T1000 (cell line): Measurements from ENCODE around the gene UTS2.

ENCODE experiments used
- DNase-seq: peaks from one replicate; lab custom pipeline; 2025; ENCODE audit warnings: mixed read lengths; lab: John Stamatoyannopoulos, UW

UTS2 gene, protein sequence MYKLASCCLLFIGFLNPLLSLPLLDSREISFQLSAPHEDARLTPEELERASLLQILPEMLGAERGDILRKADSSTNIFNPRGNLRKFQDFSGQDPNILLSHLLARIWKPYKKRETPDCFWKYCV

DNA sequence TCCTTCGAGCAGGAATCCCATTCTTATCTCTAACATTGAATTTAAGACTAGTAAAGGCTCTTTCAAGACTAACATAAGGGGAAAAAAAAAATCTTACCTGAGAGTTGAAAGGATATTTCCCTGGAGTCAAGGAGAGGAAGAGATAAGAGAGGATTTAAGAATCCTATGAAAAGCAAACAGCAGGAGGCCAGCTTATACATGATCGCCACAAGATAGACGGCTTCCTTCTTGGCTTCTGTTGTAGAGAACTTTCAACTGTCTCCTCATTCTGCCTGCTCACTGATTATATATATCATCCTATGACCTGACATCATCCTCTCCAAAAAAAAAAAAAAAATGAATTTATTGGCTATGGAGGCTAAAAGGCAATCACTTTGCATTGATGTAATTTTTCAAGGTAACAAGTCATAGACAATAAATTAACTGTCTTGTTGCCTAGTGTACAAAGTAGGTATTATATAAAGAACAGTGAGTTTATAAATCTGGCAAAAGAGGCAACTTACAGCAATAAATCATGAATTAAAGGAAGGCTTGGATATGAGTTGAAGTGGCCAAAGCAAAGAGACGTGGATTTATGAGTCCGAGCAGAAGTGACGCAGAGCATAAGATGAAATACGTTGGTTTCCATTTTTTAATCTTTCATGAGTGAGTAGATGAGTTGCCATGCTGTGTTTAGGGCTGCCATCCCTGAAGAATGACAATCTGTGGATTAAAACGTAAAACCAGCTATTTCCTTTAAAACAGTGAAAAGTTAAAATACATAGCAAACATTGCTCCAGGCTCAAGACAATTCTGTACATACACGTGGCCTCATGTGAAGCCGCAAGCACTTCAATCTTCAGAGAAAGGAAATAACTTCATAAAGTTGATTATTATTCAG, at the start of gene UTS2:
Gene UTS2 (minus strand): TSS at position 262 of the 880 bp plus-strand sequence. CDS start 62 bp downstream, at position 200.
- no peak for DNase-seq

- no peak for DNase-seq
Observed at GRCh38 chr1:7899741-7900140, 46.9 kb upstream of the UTS2 start.

DNA sequence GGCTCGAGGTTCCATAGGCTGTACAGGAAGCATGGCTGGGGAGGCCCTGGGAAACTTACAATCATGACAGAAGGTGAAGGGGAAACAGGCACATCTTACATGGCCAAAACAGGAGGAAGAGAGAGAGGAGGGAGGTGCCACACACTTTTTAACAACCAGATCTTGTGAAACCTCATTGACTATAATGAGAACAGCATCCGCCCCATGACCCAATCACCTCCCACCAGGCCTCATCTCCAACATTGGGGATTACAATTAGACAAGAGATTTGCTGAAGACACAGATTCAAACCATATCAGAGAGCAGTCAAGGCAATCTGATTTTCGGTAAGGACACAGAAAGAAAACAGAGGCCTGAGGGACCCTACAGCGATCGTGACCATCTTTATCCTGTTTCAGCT, 46.1 kb upstream of the UTS2 start:
- no peak for DNase-seq

- DNase-seq, result no peak
Observed at GRCh38 chr1:7896994-7897393, 44.1 kb upstream of the UTS2 start.

GRCh38 chr1:7893529-7894180, 40.8 kb upstream of the UTS2 start:
- peak; percentile 77 for DNase-seq

GRCh38 chr1:7891804-7892203, 38.9 kb upstream of the UTS2 start:
- no peak for DNase-seq

DNA sequence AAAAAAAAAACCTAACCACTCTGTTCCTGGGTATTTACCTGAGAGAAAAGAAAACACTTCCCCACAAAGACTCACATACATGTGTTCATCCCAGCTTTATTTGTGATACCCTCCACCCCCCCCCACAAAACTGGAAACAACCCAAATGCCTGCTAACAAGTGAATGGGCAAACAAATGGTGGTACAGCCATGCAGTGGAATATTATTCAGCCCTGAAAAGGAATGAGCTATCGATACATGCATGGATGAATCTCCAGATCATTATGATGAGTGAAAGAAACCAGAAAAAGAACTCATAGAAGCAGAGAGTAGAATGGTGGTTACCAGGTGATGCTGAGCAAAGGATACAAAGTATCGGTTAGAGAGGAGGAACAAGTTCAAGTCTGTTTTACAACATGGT, 38.0 kb upstream of the UTS2 start:
- DNase-seq, result no peak

DNA sequence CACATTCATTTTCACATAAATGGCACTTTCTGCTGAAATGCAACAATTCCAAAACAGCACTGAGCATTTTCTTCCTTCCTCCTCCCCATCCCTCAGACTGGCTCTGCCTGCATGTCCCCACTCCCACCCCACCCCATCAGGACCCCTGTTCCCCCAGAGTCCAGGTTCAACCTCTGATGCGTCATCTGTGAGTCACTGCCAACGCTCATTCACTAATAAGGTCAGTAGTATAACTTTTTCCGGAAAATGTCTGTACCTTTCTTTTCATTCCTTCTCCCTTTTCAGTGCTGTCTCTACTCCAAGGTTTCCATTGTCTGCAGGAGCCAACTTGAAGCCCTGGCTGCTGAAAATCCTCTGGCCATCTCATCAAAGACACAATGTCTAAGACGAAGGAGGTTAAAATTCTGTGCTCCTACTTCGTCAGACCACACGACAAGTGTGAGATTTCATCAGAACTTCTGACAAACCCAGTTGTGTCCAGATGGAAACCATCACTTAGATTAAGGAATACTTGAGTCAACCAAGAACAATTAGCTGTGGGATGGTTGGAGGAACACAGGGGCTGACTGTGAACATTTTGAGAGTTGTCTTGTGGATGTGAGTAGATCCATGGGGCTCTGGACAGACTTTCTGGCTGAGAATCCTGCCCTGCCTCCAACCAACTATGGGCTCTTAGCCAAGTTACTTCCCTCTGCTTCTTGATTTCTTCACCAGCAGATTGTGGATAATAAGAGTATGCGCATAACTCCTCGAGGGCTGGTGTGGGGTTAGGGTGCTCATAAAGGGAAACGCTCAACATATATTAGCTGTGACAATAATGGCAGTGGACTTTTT, 35.6 kb upstream of the UTS2 start:
- no peak for DNase-seq

DNA sequence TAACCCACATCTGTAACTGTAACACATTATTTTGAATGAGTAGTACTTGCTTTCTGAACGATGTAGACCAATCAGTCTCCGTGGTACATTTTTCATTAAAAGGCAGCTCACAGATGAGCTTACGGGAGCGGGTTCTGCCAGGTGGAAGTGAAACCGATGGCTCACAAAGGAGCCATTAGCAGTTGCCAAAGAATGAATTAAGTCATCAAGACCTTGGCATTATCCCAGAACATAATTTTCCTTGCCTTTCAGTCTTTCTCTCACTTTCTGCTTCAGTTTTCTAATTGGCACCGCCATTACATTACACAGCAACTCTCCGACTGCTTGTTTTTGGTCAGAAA, 33.5 kb upstream of the UTS2 start:
- DNase-seq, result no peak

GRCh38 chr1:7885513-7886404, 32.9 kb upstream of the UTS2 start:
- DNase-seq, result no peak

DNA sequence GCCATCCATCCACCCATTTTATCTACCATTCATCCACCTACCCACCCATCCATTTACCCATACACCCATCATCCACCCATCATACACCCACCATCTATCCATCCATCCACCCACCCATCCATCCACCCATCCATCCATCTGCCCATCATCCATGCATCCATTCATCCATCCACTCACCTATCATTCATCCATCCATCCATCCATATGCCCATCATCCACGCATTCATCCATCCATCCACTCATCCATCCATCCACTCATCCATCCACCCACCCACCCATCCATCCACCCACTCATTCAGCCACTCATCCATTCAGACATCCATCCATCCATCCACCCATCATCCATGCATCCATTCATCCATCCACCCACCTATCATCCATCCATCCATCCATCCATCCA, 31.9 kb upstream of the UTS2 start:
- DNase-seq, result no peak

- DNase-seq, result no peak
Observed at GRCh38 chr1:7879228-7879627, 26.4 kb upstream of the UTS2 start.

- DNase-seq, result no peak
Observed at GRCh38 chr1:7878027-7878426, 25.2 kb upstream of the UTS2 start.

DNA sequence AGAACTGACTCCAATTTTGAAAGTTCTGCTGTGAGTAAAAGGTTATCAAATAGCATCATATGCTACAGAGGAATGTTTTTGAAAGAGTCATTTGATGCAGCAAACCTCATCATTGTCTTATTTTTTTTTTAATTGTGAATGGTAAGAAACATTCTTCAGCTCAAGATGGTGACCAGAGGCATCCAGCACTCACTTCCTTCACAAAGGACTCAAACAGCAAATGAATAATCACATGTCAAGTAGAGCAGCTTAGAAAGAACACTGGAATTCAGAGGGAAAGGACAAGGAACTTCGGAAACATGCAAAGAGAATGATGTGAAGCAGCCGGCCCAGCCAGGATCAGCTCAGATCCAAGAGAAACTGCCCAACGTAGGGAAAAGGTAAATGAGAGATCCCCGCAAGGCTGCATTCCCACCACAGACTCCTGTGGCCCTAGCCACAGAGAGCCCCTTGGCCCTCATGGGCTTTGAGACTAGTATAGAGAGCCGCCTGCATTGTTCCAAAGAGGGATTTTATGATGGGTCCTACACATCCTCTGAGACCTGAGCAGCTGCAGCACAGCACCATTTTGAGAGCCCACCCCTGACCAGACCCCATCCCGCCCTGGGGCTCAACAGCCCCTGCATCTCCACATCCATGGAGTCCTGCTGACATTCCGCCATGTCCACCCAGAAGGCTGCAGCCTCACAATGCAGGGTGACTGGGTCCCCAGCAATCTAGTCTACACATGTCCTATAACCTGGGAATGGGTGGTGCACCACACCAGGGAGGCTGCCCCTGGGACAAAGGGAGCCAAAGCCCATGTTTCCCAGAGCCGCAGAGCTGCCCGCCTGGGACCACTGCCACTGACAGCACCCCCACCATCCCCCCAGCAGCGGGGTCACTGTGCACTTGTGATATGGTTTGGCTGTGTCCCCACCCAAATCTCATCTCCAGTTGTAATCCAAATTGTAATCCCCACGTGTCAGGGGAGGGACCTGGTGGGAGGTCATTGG, 21.2 kb upstream of the UTS2 start:
- DNase-seq, result no peak

GRCh38 chr1:7871136-7871535, 18.3 kb upstream of the UTS2 start:
- DNase-seq, result no peak

GRCh38 chr1:7869136-7869920, 16.5 kb upstream of the UTS2 start:
- DNase-seq, result no peak

DNA sequence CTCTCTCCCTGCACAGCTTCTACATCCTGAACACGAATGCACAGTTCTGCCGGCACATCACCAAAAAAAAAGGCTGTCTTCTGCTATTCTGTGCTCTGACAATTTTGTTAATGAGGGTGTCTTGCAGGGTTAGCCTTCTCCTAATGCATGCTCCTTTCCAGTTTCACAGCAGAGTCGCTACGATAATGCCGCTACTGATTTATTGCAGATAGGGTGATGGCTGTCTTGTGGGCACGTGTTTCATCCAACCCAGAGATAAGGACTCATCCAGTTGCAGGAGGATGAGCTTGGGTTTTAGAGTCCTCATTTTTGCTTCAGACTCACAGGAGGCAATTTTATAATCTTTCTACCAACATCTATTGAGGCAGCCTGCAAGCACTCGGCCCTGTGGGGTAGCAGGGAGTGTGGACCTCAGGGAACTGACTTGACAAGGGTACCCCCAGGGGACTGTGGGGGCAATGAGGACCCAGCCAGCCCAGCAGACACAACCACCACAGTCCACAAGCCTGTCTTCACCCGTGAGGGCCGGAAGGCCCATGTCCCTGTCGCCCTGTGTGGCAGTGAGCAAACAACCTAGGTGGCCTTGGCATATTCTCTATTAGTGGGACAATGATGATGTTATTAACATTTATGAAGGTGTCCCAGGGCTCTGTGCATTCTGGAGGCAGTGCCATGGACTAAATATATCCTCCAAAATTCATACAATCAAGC, 15.4 kb upstream of the UTS2 start:
- DNase-seq, result no peak

GRCh38 chr1:7865978-7866377, 13.1 kb upstream of the UTS2 start:
- no peak for DNase-seq
